IgD-negative memory B cell (primary cell): Measurements from ENCODE around the gene CLEC1B. TPM values are rescaled to one million over a fixed set of nuclear protein-coding genes. Genes with fewer than 3 reads are reported as not detected.
"Not testable (repeated sequence)": the region's sequence is repeated elsewhere in the genome, so short reads cannot be mapped to it uniquely, and the experiment has no call there.

Experiments used
- H3K27ac Mint-ChIP-seq, 3 donors: one replicate each; pipeline ENCODE4 v1.8.0; 2020 to 2022; ENCODE audit warnings: mild to moderate bottlenecking in 3 of 3, mixed read lengths in 3 of 3, moderate library complexity in 1 of 3
- H3K27me3 Mint-ChIP-seq: one replicate; pipeline ENCODE4 v1.8.0; 2021; ENCODE audit warnings: mixed read lengths
- H3K36me3 Mint-ChIP-seq: one replicate; pipeline ENCODE4 v1.8.0; 2020; ENCODE audit warnings: mild to moderate bottlenecking, mixed read lengths
- H3K4me1 Mint-ChIP-seq, 3 donors: one replicate each; pipeline ENCODE4 v1.8.0; 2020 to 2022; ENCODE audit warnings: mixed read lengths in 3 of 3, mild to moderate bottlenecking in 1 of 3
- H3K4me3 Mint-ChIP-seq, 4 donors: one replicate each; pipeline ENCODE4 v1.8.0; 2020 to 2022; ENCODE audit warnings: mild to moderate bottlenecking in 4 of 4, mixed read lengths in 4 of 4, moderate library complexity in 3 of 4
- H3K9me3 Mint-ChIP-seq, 3 donors: one replicate each; pipeline ENCODE4 v1.8.0; 2020 to 2021; ENCODE audit warnings: mixed read lengths in 3 of 3, mild to moderate bottlenecking in 1 of 3
- polyA plus RNA-seq: library from polyadenylated mRNA; unstranded; fragments of 300-500 nt; fragmentation: Illumina TruSeq; gene quantifications from one replicate; pipeline ENCODE4 v1.2.3, GENCODE V29; 2021

Gene CLEC1B
- polyA plus RNA-seq, 1 donor from 2014 or later: not detected

GRCh38 chr12:9957834-9958233 lies 41.1 kb downstream of the CLEC1B start:
- H3K4me3 Mint-ChIP-seq: peak overlapping the region in 1 of 4 donors; percentile 80
- peaks cover 30 to 44% (median 31%) of the 10 kb centered on the region in 3 donors for H3K4me1 Mint-ChIP-seq

GRCh38 chr12:9952954-9953729 lies 45.8 kb downstream of the CLEC1B start:
- H3K36me3 Mint-ChIP-seq, H3K9me3 Mint-ChIP-seq, H3K27ac Mint-ChIP-seq, H3K4me3 Mint-ChIP-seq, H3K27me3 Mint-ChIP-seq: not testable (repeated sequence)
- H3K4me1 Mint-ChIP-seq: peaks cover 28 to 44% (median 32%) of the 10 kb centered on the region in 3 donors

More at GRCh38 chr12:9957834-9958233, 41.1 kb downstream of the CLEC1B start:
- Mint-ChIP-seq H3K9me3 (no peaks in the 10 kb centered on the region), H3K27ac (peak overlapping the region in 1 of 3 donors; percentile 5), H3K27me3 (peaks cover 4% of the 10 kb centered on the region), H3K36me3 (no peaks in the 10 kb centered on the region)

- Mint-ChIP-seq H3K27ac (no peak overlapping the region), H3K27me3 (peaks cover 3% of the 10 kb centered on the region), H3K36me3 (no peaks in the 10 kb centered on the region), H3K9me3 (no peaks in the 10 kb centered on the region), H3K4me1 (peaks cover 27 to 35% (median 27%) of the 10 kb centered on the region in 3 donors), H3K4me3 (peak overlapping the region in 2 of 4 donors; percentile 29 to 84)
These were observed 47.8 kb downstream of the CLEC1B start for GRCh38 chr12:9951026-9951675.

- peak overlapping the region in 2 of 3 donors; percentile 8 to 83 for H3K27ac Mint-ChIP-seq
- peaks cover 31 to 38% (median 32%) of the 10 kb centered on the region in 3 donors for H3K4me1 Mint-ChIP-seq
- no peaks in the 10 kb centered on the region for H3K9me3 Mint-ChIP-seq
- H3K4me3 Mint-ChIP-seq: peak overlapping the region in 2 of 4 donors; percentile 5 to 6
- H3K27me3 Mint-ChIP-seq: no peaks in the 10 kb centered on the region
- no peaks in the 10 kb centered on the region for H3K36me3 Mint-ChIP-seq
These were observed 50.2 kb downstream of the CLEC1B start for GRCh38 chr12:9948606-9949296.

- Mint-ChIP-seq H3K27ac (peak overlapping the region; percentile 6 to 76 (median 60)), H3K4me1 (peaks cover 32 to 43% (median 33%) of the 10 kb centered on the region in 3 donors), H3K27me3 (peaks cover 3% of the 10 kb centered on the region), H3K4me3 (peak overlapping the region in 3 of 4 donors; percentile 13 to 66 (median 41)), H3K9me3 (no peaks in the 10 kb centered on the region), H3K36me3 (no peaks in the 10 kb centered on the region)
These were observed 51.2 kb downstream of the CLEC1B start for GRCh38 chr12:9947674-9948073.

- Mint-ChIP-seq H3K36me3 (no peaks in the 10 kb centered on the region), H3K4me1 (peaks cover 19 to 27% (median 22%) of the 10 kb centered on the region in 3 donors), H3K27ac (no peak overlapping the region), H3K27me3 (peaks cover 9% of the 10 kb centered on the region), H3K4me3 (no peak overlapping the region), H3K9me3 (no peaks in the 10 kb centered on the region)
These were observed 54.5 kb downstream of the CLEC1B start for GRCh38 chr12:9944391-9944790.

- H3K4me1 Mint-ChIP-seq: peaks cover 11 to 20% (median 11%) of the 10 kb centered on the region in 3 donors
- no peak overlapping the region for H3K27ac Mint-ChIP-seq
- no peaks in the 10 kb centered on the region for H3K36me3 Mint-ChIP-seq
- no peaks in the 10 kb centered on the region for H3K9me3 Mint-ChIP-seq
- peak overlapping the region in 2 of 4 donors; percentile 53 to 70 for H3K4me3 Mint-ChIP-seq
- peaks cover 10% of the 10 kb centered on the region for H3K27me3 Mint-ChIP-seq
These were observed 55.7 kb downstream of the CLEC1B start for GRCh38 chr12:9943240-9943639.

Other genes with a start within 250 kb of the CLEC1B start
- gene CD69, start 238.2 kb downstream of the CLEC1B start, polyA plus RNA-seq: 177 TPM
- 3.0 TPM for gene KLRF1, start 171.6 kb downstream of the CLEC1B start, polyA plus RNA-seq
- 11.4 TPM for gene CLEC2B, start 129.8 kb downstream of the CLEC1B start, polyA plus RNA-seq
- gene KLRF2, start 117.6 kb downstream of the CLEC1B start, polyA plus RNA-seq: not detected
- gene CLEC2A, start 66.8 kb downstream of the CLEC1B start, polyA plus RNA-seq: not detected
- 0.55 TPM for gene CLEC12A, start 27.7 kb downstream of the CLEC1B start, polyA plus RNA-seq
- not detected for gene CLEC12B, start 11.5 kb upstream of the CLEC1B start, polyA plus RNA-seq
- gene CLEC9A, start 31.6 kb upstream of the CLEC1B start, polyA plus RNA-seq: not detected
- not detected for gene CLEC1A, start 99.9 kb upstream of the CLEC1B start, polyA plus RNA-seq
- 1.9 TPM for gene CLEC7A, start 131.1 kb upstream of the CLEC1B start, polyA plus RNA-seq
- not detected for gene OLR1, start 173.0 kb upstream of the CLEC1B start, polyA plus RNA-seq
- not detected for gene TMEM52B, start 179.9 kb upstream of the CLEC1B start, polyA plus RNA-seq
- gene GABARAPL1, start 213.8 kb upstream of the CLEC1B start, polyA plus RNA-seq: 0.68 TPM